ENCODE data around the gene AP3D1. TPM values are rescaled to one million over a fixed set of nuclear protein-coding genes. Genes with fewer than 3 reads are reported as not detected.
"Not testable (repeated sequence)": the region's sequence is repeated elsewhere in the genome, so short reads cannot be mapped to it uniquely, and the experiment has no call there.

AP3D1 gene
- total RNA-seq, 1 donor, result 26.2 TPM

- H3K4me3 ChIP-seq (ENCODE audit: low read length), result no peak overlapping the region
- no peaks in the 10 kb centered on the region for H3K9me3 ChIP-seq (ENCODE audit: low read depth, low read length)
- peaks cover 44% of the 10 kb centered on the region for H3K4me1 ChIP-seq (ENCODE audit: insufficient read depth, low read length)
- H3K27me3 ChIP-seq (ENCODE audit: insufficient read depth, low read length), result no peaks in the 10 kb centered on the region
Measured at GRCh38 chr19:2148482-2149135, 2.8 kb downstream of the AP3D1 start.

DNA sequence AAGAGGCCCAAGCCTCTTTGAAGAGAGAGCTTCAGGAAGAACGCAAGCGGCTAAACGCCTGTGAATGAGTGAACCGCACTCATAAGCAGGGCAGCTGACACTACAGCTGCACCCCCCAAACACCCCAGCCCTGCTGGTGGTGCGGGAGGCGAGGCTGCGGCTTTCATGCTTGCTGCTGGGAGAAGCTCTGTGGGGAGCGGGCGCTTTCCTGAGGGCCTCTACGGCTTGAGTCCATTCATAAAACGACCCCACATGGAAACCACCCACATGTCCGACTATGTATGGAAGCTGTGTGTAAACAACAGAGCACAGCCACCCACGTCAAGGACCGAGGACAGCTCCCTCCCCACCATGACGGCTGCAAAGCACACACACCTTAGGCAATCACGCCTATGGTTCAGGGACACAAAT, 5.5 kb downstream of the AP3D1 start:
- H3K27me3 ChIP-seq (ENCODE audit: insufficient read depth, low read length), result no peaks in the 10 kb centered on the region
- no peaks in the 10 kb centered on the region for H3K9me3 ChIP-seq (ENCODE audit: low read depth, low read length)
- peaks cover 35% of the 10 kb centered on the region for H3K4me1 ChIP-seq (ENCODE audit: insufficient read depth, low read length)
- no peak overlapping the region for H3K4me3 ChIP-seq (ENCODE audit: low read length)

- Histone ChIP-seq H3K27me3 (ENCODE audit: insufficient read depth, low read length) (no peaks in the 10 kb centered on the region), H3K9me3 (ENCODE audit: low read depth, low read length) (no peaks in the 10 kb centered on the region), H3K4me3 (ENCODE audit: low read length) (no peak overlapping the region), H3K4me1 (ENCODE audit: insufficient read depth, low read length) (peaks cover 18% of the 10 kb centered on the region)
Measured at GRCh38 chr19:2144190-2144589, 7.2 kb downstream of the AP3D1 start.

GRCh38 chr19:2142173-2142829, 9.1 kb downstream of the AP3D1 start:
- H3K9me3 ChIP-seq (ENCODE audit: low read depth, low read length), result no peaks in the 10 kb centered on the region
- no peak overlapping the region for H3K4me3 ChIP-seq (ENCODE audit: low read length)
- H3K27me3 ChIP-seq (ENCODE audit: insufficient read depth, low read length), result no peaks in the 10 kb centered on the region
- H3K4me1 ChIP-seq (ENCODE audit: insufficient read depth, low read length), result peaks cover 8% of the 10 kb centered on the region

DNA sequence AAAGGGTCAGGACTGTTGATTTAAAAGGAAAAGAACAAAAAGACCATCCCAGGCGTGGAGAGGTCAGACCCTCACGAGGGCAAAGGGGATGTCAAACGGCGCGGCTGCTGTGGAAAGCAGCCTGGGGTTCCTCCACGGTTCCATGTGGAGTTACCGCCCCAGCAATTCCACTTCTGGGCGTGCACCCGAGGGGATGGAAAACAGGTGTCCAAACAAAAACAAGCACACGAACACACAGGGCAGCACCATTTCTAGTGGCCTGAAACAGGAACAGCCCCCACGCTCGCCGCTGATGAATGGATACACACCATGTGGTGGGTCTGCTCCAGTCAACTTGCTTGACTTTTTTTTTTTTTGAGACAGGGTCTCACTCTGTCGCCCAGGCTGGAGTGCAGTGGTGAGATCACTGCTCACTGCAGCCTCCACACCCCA, 11.2 kb downstream of the AP3D1 start:
- Histone ChIP-seq H3K9me3 (ENCODE audit: low read depth, low read length) (no peaks in the 10 kb centered on the region), H3K27me3 (ENCODE audit: insufficient read depth, low read length) (no peaks in the 10 kb centered on the region), H3K4me1 (ENCODE audit: insufficient read depth, low read length) (no peaks in the 10 kb centered on the region), H3K4me3 (ENCODE audit: low read length) (no peak overlapping the region)

- no peaks in the 10 kb centered on the region for H3K9me3 ChIP-seq (ENCODE audit: low read depth, low read length)
- no peaks in the 10 kb centered on the region for H3K4me1 ChIP-seq (ENCODE audit: insufficient read depth, low read length)
- no peak overlapping the region for H3K4me3 ChIP-seq (ENCODE audit: low read length)
- H3K27me3 ChIP-seq (ENCODE audit: insufficient read depth, low read length), result no peaks in the 10 kb centered on the region
Measured at GRCh38 chr19:2139385-2140137, 11.8 kb downstream of the AP3D1 start.

DNA sequence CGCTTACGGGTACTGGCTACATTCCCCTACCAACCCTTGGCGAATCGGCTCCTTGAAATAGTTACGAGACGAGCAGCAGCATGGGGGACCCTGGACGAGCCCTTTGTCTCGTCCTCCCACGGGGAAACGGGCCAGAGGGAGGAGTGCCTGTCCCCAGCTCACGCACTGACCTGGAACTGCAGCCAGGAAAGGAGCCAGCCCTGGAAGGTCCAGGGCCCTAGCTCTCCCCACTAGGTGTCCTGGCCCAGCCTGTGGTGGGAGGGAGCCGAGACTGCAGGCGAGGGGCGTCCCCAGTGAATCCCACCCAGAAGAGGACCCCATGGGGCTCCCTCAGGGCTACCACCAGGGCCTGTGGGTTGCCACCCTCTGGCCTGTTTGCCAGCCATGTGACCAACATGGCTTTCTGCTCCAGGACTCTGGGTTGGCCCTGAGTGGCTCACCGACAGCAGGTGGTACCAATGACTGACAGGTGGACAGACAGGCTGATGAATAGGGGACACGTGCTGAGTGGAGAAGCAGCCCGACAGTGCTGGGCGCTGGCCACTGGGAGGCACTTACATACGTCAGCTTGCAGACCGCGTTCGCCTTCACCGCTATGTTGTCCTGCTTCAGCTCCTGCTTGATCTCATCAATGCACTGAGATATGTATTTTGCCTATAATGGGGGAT, 13.2 kb downstream of the AP3D1 start:
- Histone ChIP-seq H3K27me3 (ENCODE audit: insufficient read depth, low read length) (no peaks in the 10 kb centered on the region), H3K4me3 (ENCODE audit: low read length) (no peak overlapping the region), H3K4me1 (ENCODE audit: insufficient read depth, low read length) (no peaks in the 10 kb centered on the region), H3K9me3 (ENCODE audit: low read depth, low read length) (no peaks in the 10 kb centered on the region)

GRCh38 chr19:2136796-2137195, 14.6 kb downstream of the AP3D1 start:
- Histone ChIP-seq H3K4me3 (ENCODE audit: low read length) (no peak overlapping the region), H3K4me1 (ENCODE audit: insufficient read depth, low read length) (no peaks in the 10 kb centered on the region), H3K9me3 (ENCODE audit: low read depth, low read length) (no peaks in the 10 kb centered on the region), H3K27me3 (ENCODE audit: insufficient read depth, low read length) (no peaks in the 10 kb centered on the region)

DNA sequence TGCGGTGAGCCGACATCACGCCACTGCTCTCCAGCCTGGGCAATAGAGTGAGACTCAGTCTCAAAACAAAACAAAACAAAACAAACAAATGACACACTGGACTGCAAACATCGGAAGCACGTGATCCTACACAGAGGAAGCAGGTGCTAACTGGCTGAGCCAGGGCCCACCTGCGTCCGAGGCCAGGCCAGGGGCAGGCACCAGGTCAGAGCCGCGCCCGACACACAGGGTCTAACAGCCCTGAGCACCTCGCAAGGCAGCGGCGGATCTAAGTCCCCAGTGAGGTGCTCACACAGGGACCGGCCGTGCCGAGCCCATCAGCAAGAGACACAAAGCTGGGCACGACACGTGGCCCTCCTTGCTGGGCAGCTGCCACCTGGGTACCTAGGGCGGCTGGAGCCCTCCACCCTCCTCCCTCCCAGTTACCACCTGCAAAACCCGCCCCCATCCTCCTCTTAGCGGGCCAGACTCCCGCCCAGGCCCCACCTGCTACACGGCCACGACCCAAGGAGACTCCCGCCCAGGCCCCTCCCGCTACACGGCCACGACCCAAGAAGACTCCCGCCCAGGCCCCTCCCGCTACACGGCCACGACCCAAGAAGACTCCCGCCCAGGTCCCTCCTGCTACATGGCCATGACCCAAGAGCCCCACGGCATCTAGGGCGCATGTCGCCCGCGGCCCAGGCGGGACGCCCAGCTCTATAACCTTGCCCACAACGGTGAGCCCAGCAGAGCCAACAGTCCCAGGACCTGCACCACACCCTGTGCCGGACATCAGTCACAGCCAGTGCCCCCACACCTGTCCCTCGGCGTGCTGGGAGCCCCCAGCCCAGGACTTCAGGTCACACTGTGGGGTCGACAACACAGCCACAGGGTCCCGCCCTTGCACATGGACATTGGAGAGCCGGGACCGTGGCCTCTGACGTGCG, 15.6 kb downstream of the AP3D1 start:
- no peak overlapping the region for H3K4me3 ChIP-seq (ENCODE audit: low read length)
- H3K9me3 ChIP-seq (ENCODE audit: low read depth, low read length), result no peaks in the 10 kb centered on the region
- H3K27me3 ChIP-seq (ENCODE audit: insufficient read depth, low read length), result no peaks in the 10 kb centered on the region
- no peaks in the 10 kb centered on the region for H3K4me1 ChIP-seq (ENCODE audit: insufficient read depth, low read length)

GRCh38 chr19:2132731-2133490, 18.5 kb downstream of the AP3D1 start:
- Histone ChIP-seq H3K4me1 (ENCODE audit: insufficient read depth, low read length) (no peaks in the 10 kb centered on the region), H3K27me3 (ENCODE audit: insufficient read depth, low read length) (no peaks in the 10 kb centered on the region), H3K9me3 (ENCODE audit: low read depth, low read length) (no peaks in the 10 kb centered on the region), H3K4me3 (ENCODE audit: low read length) (no peak overlapping the region)

DNA sequence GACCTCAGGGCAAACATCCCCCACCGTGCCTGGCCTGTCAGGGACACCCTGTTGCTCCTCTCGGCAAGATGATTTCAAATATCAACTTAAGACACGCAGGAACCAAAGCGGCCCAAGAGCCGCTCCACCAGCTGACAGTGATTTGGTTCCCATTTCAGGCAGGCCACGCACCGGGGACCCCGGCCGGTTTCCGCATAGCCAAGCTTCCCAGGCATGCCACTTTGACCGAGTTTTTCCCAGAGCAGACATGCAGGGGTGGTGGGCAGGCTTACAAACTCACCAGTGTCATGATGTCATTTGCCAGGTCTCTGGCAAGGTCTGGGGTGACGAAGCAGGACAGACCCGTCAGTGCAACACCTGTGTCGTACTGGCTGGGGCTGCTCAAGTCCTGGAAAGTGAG, 19.2 kb downstream of the AP3D1 start:
- Histone ChIP-seq H3K4me1 (ENCODE audit: insufficient read depth, low read length) (no peaks in the 10 kb centered on the region), H3K27me3 (ENCODE audit: insufficient read depth, low read length) (no peaks in the 10 kb centered on the region), H3K9me3 (ENCODE audit: low read depth, low read length) (no peaks in the 10 kb centered on the region), H3K4me3 (ENCODE audit: low read length) (no peak overlapping the region)

DNA sequence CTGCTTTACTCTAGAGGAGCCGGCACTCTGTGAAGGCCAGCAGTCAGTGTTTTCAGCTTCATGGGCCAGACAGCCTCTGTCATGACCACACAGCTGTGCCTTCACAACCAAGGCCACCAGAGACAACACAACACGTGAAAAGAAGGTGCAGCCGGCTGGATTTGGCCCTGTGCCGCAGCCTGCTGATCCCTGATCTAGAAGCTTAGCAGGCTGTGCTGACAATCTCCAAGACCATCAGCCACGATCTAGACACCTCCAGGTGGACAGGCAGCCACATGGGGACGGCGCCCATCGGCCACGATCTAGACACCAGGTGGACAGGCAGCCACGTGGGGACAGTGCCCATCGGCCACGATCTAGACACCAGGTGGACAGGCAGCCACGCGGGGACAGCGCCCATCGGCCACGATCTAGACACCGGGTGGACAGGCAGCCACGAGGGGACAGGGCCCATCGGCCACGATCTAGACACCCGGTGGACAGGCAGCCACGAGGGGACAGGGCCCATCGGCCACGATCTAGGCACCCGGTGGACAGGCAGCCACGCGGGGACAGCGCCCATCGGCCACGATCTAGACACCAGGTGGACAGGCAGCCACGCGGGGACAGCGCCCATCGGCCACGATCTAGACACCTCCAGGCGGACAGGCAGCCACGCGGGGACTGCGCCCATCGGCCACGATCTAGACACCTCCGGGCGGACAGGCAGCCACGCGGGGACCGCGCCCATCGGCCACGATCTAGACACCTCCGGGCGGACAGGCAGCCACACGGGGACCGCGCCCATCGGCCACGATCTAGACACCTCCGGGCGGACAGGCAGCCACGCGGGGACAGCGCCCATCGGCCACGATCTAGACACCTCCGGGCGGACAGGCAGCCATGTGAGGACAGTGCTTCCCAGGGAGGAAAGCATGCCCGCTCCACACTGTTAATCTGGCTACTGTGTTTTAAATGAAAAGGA, 20.1 kb downstream of the AP3D1 start:
- H3K4me3 ChIP-seq (ENCODE audit: low read length); H3K4me1 ChIP-seq (ENCODE audit: insufficient read depth, low read length); H3K9me3 ChIP-seq (ENCODE audit: low read depth, low read length); H3K27me3 ChIP-seq (ENCODE audit: insufficient read depth, low read length): not testable (repeated sequence)

All from mononuclear cell (primary cell).